Thyroid gland (tissue), 4 donors: ENCODE results near the gene SLCO2A1. TPM values are rescaled to one million over a fixed set of nuclear protein-coding genes. Genes with fewer than 3 reads are reported as not detected.
A peak's percentile ranks its signal among the peaks of the same experiment; 100 is the strongest.

Experiments
- DNase-seq, 2 donors: peaks; one replicate each; pipeline ENCODE4 v3.0.0-alpha.2; 2019
- H3K27ac ChIP-seq, 3 donors: fragments of 200-600 bp; sonication (generic); 1 replicate in 2 of 3; 2 replicates in 1 of 3; pipeline ENCODE4 v1.5.1; 2016 to 2019; ENCODE audit warnings: mild to moderate bottlenecking in 1 of 3, moderate library complexity in 1 of 3
- H3K27me3 ChIP-seq: fragments of 200-600 bp; sonication (generic); one replicate; pipeline ENCODE4 v1.5.1; 2019
- H3K36me3 ChIP-seq, 2 donors: fragments of 200-600 bp; sonication (generic); one replicate each; pipeline ENCODE4 v1.5.1; 2016 to 2019
- H3K4me1 ChIP-seq, 2 donors: fragments of 200-600 bp; sonication (generic); one replicate each; pipeline ENCODE4 v1.5.1; 2017 to 2019
- H3K4me3 ChIP-seq, 3 donors: fragments of 200-600 bp; sonication (generic); replicated peaks in 1 of 3; 1 replicate in 2 of 3; 2 replicates in 1 of 3; pipeline ENCODE4 v1.5.1; 2016; ENCODE audit warnings: mild to moderate bottlenecking in 1 of 3
- H3K9me3 ChIP-seq: fragments of 200-600 bp; sonication (generic); one replicate; pipeline ENCODE4 v1.5.1; 2017
- CTCF ChIP-seq, 6 experiments: fragments of 200-600 bp in 3 of 6; fragments of 450-650 bp in 3 of 6; sonication (generic) in 3 of 6; IDR thresholded peaks; one replicate each; pipeline ENCODE4 v1.5.1; 2016 to 2019; ENCODE audit warnings: antibody characterized with exemption in 6 of 6, mild to moderate bottlenecking in 2 of 6, inconsistent platforms in 1 of 6, moderate library complexity in 1 of 6
- POLR2A ChIP-seq, 2 donors: fragments of 450-650 bp; IDR thresholded peaks; one replicate each; pipeline ENCODE4 v1.6.1; 2017; ENCODE audit warnings: antibody characterized with exemption in 2 of 2, mild to moderate bottlenecking in 2 of 2, moderate library complexity in 1 of 2
- WGBS, 2 donors: methylation state at CpG; one replicate each; pipeline ENCODE4 v1.1.5; 2017; 5-methylcytosine and 5-hydroxymethylcytosine counted together
- intact Hi-C: fragments of 100-400 bp; cut with DNase I; formaldehyde crosslinking; loops from one replicate; pipeline ENCODE4 v1.15.1; 2023
- total RNA-seq, 4 donors: library from RNA; depleted of rRNA; stranded (reverse); fragments of >200 nt; gene quantifications; one replicate each; pipeline ENCODE4 v1.2.3, GENCODE V29; 2016

Gene SLCO2A1
- total RNA-seq, 4 donors from 2014 or later: 26.0 to 76.6 (median 41.0) TPM

GRCh38 chr3:133964547-133964946 is 65.2 kb downstream of the SLCO2A1 start:
- intact Hi-C loops: no loop called here
- 70 to 86% methylated on average over 3 of the region's 3 CpGs for WGBS, 2 donors
- Histone ChIP-seq H3K27me3 (no peaks in the 10 kb centered on the region), H3K36me3 (no peaks in the 10 kb centered on the region), H3K4me3 (no peak overlapping the region), H3K27ac (peak overlapping the region in 1 of 3 donors; percentile 38), H3K9me3 (no peaks in the 10 kb centered on the region), H3K4me1 (no peaks in the 10 kb centered on the region)
- TF ChIP-seq POLR2A (IDR thresholded peaks at IDR 0.05) (no peak), CTCF (IDR thresholded peaks at IDR 0.05) (no peak)
- DNase-seq: no peak

- H3K9me3 ChIP-seq: no peaks in the 10 kb centered on the region
- H3K27ac ChIP-seq: peak overlapping the region in 1 of 3 donors; percentile 38
- TF ChIP-seq POLR2A (IDR thresholded peaks at IDR 0.05) (no peak), CTCF (IDR thresholded peaks at IDR 0.05) (no peak)
- H3K4me3 ChIP-seq: no peak overlapping the region
- no peaks in the 10 kb centered on the region for H3K36me3 ChIP-seq
- DNase-seq: no peak
- intact Hi-C loops: no loop called here
- WGBS, 2 donors: 86 to 87% methylated on average over 7 of the region's 7 CpGs
- H3K27me3 ChIP-seq: no peaks in the 10 kb centered on the region
- no peaks in the 10 kb centered on the region for H3K4me1 ChIP-seq
Measured at GRCh38 chr3:133963657-133964396, 65.9 kb downstream of the SLCO2A1 start.

GRCh38 chr3:133962849-133963248 is 66.9 kb downstream of the SLCO2A1 start:
- Histone ChIP-seq H3K27ac (no peak overlapping the region), H3K9me3 (no peaks in the 10 kb centered on the region), H3K4me1 (no peaks in the 10 kb centered on the region), H3K4me3 (no peak overlapping the region), H3K36me3 (no peaks in the 10 kb centered on the region), H3K27me3 (no peaks in the 10 kb centered on the region)
- 28 to 69% methylated on average over 2 of the region's 2 CpGs for WGBS, 2 donors
- intact Hi-C loops: no loop called here
- TF ChIP-seq POLR2A (IDR thresholded peaks at IDR 0.05) (no peak), CTCF (IDR thresholded peaks at IDR 0.05) (no peak)
- no peak for DNase-seq

GRCh38 chr3:133958071-133958805 is 71.5 kb downstream of the SLCO2A1 start:
- Histone ChIP-seq H3K4me1 (no peaks in the 10 kb centered on the region), H3K9me3 (no peaks in the 10 kb centered on the region), H3K4me3 (no peak overlapping the region), H3K27ac (no peak overlapping the region), H3K27me3 (no peaks in the 10 kb centered on the region), H3K36me3 (peaks cover 0 to 2% of the 10 kb centered on the region in 2 donors)
- intact Hi-C loops: no loop called here
- 91% methylated on average over 3 to 5 of the region's 5 CpGs for WGBS, 2 donors
- DNase-seq: no peak
- TF ChIP-seq CTCF (IDR thresholded peaks at IDR 0.05) (no peak), POLR2A (IDR thresholded peaks at IDR 0.05) (no peak)

GRCh38 chr3:133956982-133957381 is 72.7 kb downstream of the SLCO2A1 start:
- peaks cover 0 to 3% of the 10 kb centered on the region in 2 donors for H3K36me3 ChIP-seq

More at GRCh38 chr3:133956982-133957381, 72.7 kb downstream of the SLCO2A1 start:
- H3K27me3 ChIP-seq: no peaks in the 10 kb centered on the region
- H3K27ac ChIP-seq: no peak overlapping the region
- no peak for DNase-seq
- no peaks in the 10 kb centered on the region for H3K4me1 ChIP-seq
- TF ChIP-seq POLR2A (IDR thresholded peaks at IDR 0.05): no peak
- no peak for TF ChIP-seq CTCF (IDR thresholded peaks at IDR 0.05)
- H3K4me3 ChIP-seq: no peak overlapping the region
- intact Hi-C loops: no loop called here
- WGBS, 2 donors: 89 to 91% methylated on average over 6 of the region's 6 CpGs
- no peaks in the 10 kb centered on the region for H3K9me3 ChIP-seq
